ENCODE data around the gene PREPL.

DNA sequence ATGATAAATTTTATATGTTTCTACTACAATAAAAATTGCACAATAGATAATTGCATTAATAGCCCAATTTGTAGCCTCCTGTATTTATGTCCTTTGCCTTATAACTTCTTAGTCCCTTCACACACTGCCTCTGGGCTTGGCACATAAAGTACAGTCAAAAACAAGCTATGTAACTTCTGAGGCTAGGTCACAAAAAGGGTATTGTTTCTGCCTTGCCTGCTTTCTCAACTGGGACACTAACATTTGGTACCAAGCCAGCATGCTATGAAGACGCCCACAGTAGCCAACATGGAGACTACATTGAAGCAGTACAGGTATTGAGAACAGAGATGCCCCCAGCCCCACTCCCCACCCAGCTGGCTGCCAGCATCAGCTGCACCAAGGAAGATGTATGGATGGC lies 91.5 kb downstream of the PREPL start:
- TF ChIP-seq EZH2 (IDR thresholded peaks at IDR 0.05; ENCODE audit: insufficient read depth, poor library complexity, severe bottlenecking), result no peak
- no peak for TF ChIP-seq EZH2phosphoT487 (IDR thresholded peaks at IDR 0.05; ENCODE audit: insufficient read depth, low read depth)
